ENCODE data around the gene RTRAF. TPM values are rescaled to one million over a fixed set of nuclear protein-coding genes. Genes with fewer than 3 reads are reported as not detected.

RTRAF gene
- total and polyA plus RNA-seq, 3 donors from 2014 or later, result 157 to 439 (median 170) TPM

DNA sequence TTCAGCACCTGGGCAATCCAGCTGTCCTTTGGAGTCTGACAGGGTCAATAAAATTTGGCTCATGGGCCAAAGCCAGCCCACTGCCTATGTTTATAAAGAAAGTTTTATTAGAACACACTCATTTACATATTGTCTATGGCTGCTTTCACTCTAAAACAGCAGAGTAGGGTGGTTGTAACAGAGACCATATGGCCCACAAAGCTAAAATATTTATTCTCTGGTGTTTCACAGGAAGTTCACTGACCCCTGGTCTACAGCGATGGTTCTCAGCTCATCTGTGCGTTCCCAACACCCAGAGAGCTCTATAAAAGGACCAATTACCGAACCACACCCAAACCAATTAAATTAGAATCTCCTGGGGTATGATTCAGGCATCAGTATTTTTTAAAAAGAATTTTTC lies 37.7 kb upstream of the RTRAF start:
- WGBS, 2 donors, result 71 to 81% methylated on average over 3 of the region's 3 CpGs
- Histone ChIP-seq H3K27ac (no peak overlapping the region), H3K4me1 (no peaks in the 10 kb centered on the region), H3K27me3 (no peaks in the 10 kb centered on the region), H3K9me3 (no peaks in the 10 kb centered on the region), H3K4me3 (no peak overlapping the region), H3K36me3 (ENCODE audit: low read depth, missing control alignments) (no peaks in the 10 kb centered on the region)
- no peak for TF ChIP-seq POLR2A (IDR thresholded peaks at IDR 0.05)
- TF ChIP-seq, protein P1, sequence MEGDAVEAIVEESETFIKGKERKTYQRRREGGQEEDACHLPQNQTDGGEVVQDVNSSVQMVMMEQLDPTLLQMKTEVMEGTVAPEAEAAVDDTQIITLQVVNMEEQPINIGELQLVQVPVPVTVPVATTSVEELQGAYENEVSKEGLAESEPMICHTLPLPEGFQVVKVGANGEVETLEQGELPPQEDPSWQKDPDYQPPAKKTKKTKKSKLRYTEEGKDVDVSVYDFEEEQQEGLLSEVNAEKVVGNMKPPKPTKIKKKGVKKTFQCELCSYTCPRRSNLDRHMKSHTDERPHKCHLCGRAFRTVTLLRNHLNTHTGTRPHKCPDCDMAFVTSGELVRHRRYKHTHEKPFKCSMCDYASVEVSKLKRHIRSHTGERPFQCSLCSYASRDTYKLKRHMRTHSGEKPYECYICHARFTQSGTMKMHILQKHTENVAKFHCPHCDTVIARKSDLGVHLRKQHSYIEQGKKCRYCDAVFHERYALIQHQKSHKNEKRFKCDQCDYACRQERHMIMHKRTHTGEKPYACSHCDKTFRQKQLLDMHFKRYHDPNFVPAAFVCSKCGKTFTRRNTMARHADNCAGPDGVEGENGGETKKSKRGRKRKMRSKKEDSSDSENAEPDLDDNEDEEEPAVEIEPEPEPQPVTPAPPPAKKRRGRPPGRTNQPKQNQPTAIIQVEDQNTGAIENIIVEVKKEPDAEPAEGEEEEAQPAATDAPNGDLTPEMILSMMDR (IDR thresholded peaks at IDR 0.05), result no peak
- DNase-seq, result no peak
- intact Hi-C loops (cut with DNase I; ENCODE audit: low total_unique reads), result no loop called here

DNA sequence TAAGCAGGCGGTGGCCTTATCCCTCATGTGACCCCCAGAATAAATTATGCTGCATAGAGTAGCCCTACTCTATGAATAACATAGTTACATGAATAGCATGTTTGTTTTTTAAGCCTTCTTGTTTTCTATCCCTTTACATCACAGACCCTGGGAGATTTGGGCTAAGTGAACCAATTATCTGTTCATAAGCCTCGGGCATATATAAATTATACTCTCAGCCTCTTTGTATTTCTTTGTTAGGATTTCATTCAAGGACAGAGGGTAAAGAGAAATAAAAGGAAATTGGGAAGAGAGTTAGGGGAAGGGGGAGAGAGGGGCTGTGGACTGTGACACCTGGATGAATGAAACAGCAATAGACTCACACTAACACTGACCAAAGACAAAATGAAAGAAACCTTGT lies 35.3 kb upstream of the RTRAF start:
- no peaks in the 10 kb centered on the region for H3K27me3 ChIP-seq
- TF ChIP-seq POLR2A (IDR thresholded peaks at IDR 0.05), result no peak
- H3K9me3 ChIP-seq, result no peaks in the 10 kb centered on the region
- H3K27ac ChIP-seq, result no peak overlapping the region
- H3K4me3 ChIP-seq, result no peak overlapping the region
- no peak for DNase-seq
- WGBS, 2 donors, result 86% methylated on average over 2 of the region's 2 CpGs
- intact Hi-C loops (cut with DNase I; ENCODE audit: low total_unique reads), result no loop called here
- H3K36me3 ChIP-seq (ENCODE audit: low read depth, missing control alignments), result no peaks in the 10 kb centered on the region
- H3K4me1 ChIP-seq, result no peaks in the 10 kb centered on the region

DNA sequence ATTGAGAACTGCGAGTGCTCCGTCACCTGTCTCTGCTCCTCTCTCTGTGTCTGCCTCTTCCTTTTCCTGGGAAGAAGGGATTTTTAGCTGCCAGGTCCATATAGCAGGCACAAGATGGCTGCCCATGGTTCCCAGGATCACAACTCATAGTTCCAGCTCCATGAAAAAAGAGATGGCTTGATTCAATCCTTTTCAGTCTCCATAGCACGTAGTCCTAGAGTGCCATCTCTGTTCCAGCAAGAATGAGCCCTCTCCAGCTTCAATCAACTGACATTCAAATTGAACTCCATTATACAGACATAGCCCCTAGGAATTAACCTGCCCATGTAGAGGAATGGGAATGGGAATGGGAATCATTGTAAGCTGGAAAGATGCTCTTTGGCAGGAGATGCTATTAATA lies 34.7 kb upstream of the RTRAF start:
- WGBS, 2 donors, result 90 to 92% methylated on average over 3 of the region's 3 CpGs
- Histone ChIP-seq H3K36me3 (ENCODE audit: low read depth, missing control alignments) (no peaks in the 10 kb centered on the region), H3K27ac (no peak overlapping the region), H3K27me3 (no peaks in the 10 kb centered on the region), H3K9me3 (no peaks in the 10 kb centered on the region), H3K4me1 (no peaks in the 10 kb centered on the region), H3K4me3 (no peak overlapping the region)
- DNase-seq, result no peak
- no peak for TF ChIP-seq POLR2A (IDR thresholded peaks at IDR 0.05)
- TF ChIP-seq, protein P1 (IDR thresholded peaks at IDR 0.05), result no peak
- intact Hi-C loops (cut with DNase I; ENCODE audit: low total_unique reads), result no loop called here

DNA sequence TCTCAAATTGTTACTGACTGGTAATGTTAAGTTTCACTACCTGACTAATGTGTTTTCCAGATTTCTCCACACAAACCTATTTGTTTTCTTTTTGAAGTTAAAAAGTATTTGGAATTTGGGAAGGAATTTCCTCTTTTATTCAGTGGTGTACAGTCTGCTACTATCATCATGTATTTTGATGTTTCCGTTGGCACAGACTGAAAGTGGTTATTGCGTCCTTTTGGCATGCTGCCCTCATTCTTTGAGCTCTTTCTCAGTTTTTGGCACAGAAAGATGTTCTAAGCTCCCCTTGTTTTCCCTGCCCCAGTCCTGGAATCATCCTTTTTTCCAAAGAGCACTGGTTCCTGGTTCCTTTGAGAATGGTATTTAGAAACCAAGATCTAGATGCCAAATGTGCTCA lies 31.4 kb upstream of the RTRAF start:
- Histone ChIP-seq H3K4me3 (no peak overlapping the region), H3K27ac (no peak overlapping the region), H3K36me3 (ENCODE audit: low read depth, missing control alignments) (no peaks in the 10 kb centered on the region), H3K4me1 (no peaks in the 10 kb centered on the region), H3K9me3 (no peaks in the 10 kb centered on the region), H3K27me3 (no peaks in the 10 kb centered on the region)
- TF ChIP-seq POLR2A (IDR thresholded peaks at IDR 0.05), result no peak
- TF ChIP-seq, protein P1 (IDR thresholded peaks at IDR 0.05), result no peak
- WGBS, 2 donors, result 31 to 56% methylated on average over 2 of the region's 2 CpGs
- intact Hi-C loops (cut with DNase I; ENCODE audit: low total_unique reads), result no loop called here
- DNase-seq, result no peak

DNA sequence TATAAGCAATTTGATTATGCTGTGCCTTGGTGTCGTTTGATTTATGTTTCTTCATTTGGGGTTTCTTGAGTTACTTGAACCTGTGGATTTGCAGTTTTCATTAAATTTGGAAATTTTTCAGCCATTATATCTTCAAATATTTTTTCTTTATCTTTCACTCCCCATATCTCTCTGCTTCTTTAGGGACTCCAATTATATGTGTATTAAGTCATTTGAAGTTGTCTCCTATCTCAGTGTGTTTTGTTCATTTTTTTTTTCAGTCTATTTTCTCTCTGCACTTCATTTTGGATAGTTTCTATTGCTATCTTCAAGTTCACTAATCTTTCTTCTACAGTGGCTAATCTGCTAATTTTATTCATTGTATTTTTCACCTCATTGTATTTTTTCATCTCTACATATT lies 29.4 kb upstream of the RTRAF start:
- no peak overlapping the region for H3K27ac ChIP-seq
- TF ChIP-seq POLR2A (IDR thresholded peaks at IDR 0.05), result no peak
- TF ChIP-seq, protein P1 (IDR thresholded peaks at IDR 0.05), result no peak
- no peak overlapping the region for H3K4me3 ChIP-seq
- no peaks in the 10 kb centered on the region for H3K27me3 ChIP-seq
- H3K9me3 ChIP-seq, result no peaks in the 10 kb centered on the region
- peaks cover 6% of the 10 kb centered on the region for H3K4me1 ChIP-seq
- intact Hi-C loops (cut with DNase I; ENCODE audit: low total_unique reads), result no loop called here
- 92 to 95% methylated on average over 1 of the region's 1 CpG for WGBS, 2 donors
- DNase-seq, result no peak
- H3K36me3 ChIP-seq (ENCODE audit: low read depth, missing control alignments), result no peaks in the 10 kb centered on the region

All from testis (tissue), 3 donors.